WERI-Rb-1 (cell line): ENCODE data around the gene KCNF1.
"Not testable (repeated sequence)": the region's sequence is repeated elsewhere in the genome, so short reads cannot be mapped to it uniquely, and the experiment has no call there.

ENCODE experiments used
- DNase-seq: peaks from one replicate; pipeline ENCODE4 v3.0.0-alpha.2; 2020
- H3K27ac ChIP-seq: fragments of 250-450 bp; sonication (Bioruptor Pico); 2 replicates; pipeline ENCODE4 v1.5.1; 2020; ENCODE audit warnings: mild to moderate bottlenecking, moderate library complexity
- H3K27me3 ChIP-seq: fragments of 250-450 bp; sonication (Bioruptor Pico); 2 replicates; pipeline ENCODE4 v1.5.1; 2021; ENCODE audit warnings: mild to moderate bottlenecking, low read depth, moderate library complexity; ENCODE audit not compliant: insufficient read depth, severe bottlenecking
- H3K36me3 ChIP-seq: fragments of 250-450 bp; sonication (Bioruptor Pico); 2 replicates; pipeline ENCODE4 v1.5.1; 2020; ENCODE audit warnings: mild to moderate bottlenecking, moderate library complexity
- H3K4me3 ChIP-seq: 2 replicates; pipeline ENCODE4 v1.5.1; 2011; ENCODE audit warnings: low read depth, mild to moderate bottlenecking, control low read depth, low read length
- H3K9me3 ChIP-seq: fragments of 250-450 bp; sonication (Bioruptor Pico); 2 replicates; pipeline ENCODE4 v1.5.1; 2021; ENCODE audit warnings: mild to moderate bottlenecking, moderate library complexity; ENCODE audit not compliant: severe bottlenecking
- TF ChIP-seq, protein P1 (sequence below): IDR thresholded peaks from 2 replicates; pipeline ENCODE4 v1.5.1; 2011; ENCODE audit warnings: low read depth, mild to moderate bottlenecking, control low read depth, inconsistent platforms, low read length

KCNF1 gene

DNA sequence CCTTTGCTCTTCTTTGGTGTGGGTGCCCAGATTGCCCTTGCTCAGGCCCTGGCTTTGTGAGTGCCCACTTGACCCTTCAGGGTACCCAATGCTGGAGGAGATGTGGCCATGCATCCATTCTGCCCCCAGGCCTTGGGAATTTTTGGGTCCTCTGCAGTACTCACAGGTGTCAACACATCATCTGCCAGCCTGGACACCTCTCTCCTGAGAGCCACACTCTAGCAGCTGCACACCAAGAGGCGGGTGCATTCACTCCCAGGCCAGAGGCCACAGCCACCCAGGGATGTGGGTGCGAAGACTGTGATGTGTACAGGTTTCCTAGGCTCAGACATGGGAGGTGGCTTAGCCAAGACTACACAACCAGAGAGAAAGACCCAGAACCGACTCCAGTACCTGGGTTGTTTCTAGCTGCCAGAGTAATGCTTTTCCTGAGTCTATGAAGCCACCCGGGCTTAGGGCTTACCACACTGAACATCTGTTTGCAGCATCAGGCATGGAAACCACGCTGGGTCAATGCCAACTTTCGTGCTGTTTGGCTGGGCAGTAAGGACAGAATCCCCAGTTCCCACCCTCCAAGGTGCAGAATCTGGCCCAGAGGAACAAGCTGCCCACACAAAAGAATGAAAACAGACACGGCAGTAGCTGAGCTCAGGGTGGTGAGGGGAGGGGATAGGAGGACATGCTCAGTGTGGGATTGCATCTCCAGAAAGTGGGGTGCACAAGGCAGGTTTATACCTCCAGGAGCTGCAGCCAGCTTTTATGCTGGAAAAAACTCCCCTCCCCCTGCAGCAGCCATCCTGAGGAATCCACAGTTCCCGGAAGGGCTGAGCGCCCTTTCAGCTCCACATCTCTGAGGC, 40.1 kb downstream of the KCNF1 start:
- DNase-seq, result no peak
- TF ChIP-seq, protein P1, sequence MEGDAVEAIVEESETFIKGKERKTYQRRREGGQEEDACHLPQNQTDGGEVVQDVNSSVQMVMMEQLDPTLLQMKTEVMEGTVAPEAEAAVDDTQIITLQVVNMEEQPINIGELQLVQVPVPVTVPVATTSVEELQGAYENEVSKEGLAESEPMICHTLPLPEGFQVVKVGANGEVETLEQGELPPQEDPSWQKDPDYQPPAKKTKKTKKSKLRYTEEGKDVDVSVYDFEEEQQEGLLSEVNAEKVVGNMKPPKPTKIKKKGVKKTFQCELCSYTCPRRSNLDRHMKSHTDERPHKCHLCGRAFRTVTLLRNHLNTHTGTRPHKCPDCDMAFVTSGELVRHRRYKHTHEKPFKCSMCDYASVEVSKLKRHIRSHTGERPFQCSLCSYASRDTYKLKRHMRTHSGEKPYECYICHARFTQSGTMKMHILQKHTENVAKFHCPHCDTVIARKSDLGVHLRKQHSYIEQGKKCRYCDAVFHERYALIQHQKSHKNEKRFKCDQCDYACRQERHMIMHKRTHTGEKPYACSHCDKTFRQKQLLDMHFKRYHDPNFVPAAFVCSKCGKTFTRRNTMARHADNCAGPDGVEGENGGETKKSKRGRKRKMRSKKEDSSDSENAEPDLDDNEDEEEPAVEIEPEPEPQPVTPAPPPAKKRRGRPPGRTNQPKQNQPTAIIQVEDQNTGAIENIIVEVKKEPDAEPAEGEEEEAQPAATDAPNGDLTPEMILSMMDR, result no peak
- Histone ChIP-seq H3K9me3 (no peaks in the 10 kb centered on the region), H3K4me3 (no peak overlapping the region), H3K27ac (no peak overlapping the region), H3K27me3 (no peaks in the 10 kb centered on the region), H3K36me3 (no peaks in the 10 kb centered on the region)

DNA sequence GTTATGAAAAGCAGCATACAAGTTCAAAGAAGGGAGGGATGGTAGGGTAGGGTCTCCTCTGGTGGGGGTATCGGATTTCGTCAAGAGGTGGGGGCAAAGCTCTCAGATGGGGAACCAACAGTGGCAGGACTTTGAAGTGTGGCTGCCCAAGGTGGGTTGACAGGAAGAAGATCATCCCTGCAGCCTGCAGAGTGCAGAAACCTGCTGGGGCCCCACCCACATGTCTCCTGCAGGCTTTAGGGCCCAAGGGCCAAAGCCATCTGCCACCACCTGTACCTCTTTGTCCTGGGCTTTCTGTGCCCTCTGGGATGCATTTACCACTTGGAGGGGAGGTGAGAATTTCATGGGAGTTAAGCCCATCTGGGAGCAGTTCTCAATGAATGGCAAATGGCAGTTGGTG, 42.7 kb downstream of the KCNF1 start:
- no peaks in the 10 kb centered on the region for H3K27me3 ChIP-seq
- H3K27ac ChIP-seq, result no peak overlapping the region
- DNase-seq, result no peak
- TF ChIP-seq, protein P1, result no peak
- H3K9me3 ChIP-seq, result no peaks in the 10 kb centered on the region
- no peaks in the 10 kb centered on the region for H3K36me3 ChIP-seq
- no peak overlapping the region for H3K4me3 ChIP-seq

GRCh38 chr2:10954856-10955818, 43.4 kb downstream of the KCNF1 start:
- H3K4me3 ChIP-seq, result no peak overlapping the region
- DNase-seq, result no peak
- H3K27me3 ChIP-seq, result no peaks in the 10 kb centered on the region
- H3K27ac ChIP-seq, result no peak overlapping the region
- no peaks in the 10 kb centered on the region for H3K9me3 ChIP-seq
- H3K36me3 ChIP-seq, result no peaks in the 10 kb centered on the region
- TF ChIP-seq, protein P1, result no peak

DNA sequence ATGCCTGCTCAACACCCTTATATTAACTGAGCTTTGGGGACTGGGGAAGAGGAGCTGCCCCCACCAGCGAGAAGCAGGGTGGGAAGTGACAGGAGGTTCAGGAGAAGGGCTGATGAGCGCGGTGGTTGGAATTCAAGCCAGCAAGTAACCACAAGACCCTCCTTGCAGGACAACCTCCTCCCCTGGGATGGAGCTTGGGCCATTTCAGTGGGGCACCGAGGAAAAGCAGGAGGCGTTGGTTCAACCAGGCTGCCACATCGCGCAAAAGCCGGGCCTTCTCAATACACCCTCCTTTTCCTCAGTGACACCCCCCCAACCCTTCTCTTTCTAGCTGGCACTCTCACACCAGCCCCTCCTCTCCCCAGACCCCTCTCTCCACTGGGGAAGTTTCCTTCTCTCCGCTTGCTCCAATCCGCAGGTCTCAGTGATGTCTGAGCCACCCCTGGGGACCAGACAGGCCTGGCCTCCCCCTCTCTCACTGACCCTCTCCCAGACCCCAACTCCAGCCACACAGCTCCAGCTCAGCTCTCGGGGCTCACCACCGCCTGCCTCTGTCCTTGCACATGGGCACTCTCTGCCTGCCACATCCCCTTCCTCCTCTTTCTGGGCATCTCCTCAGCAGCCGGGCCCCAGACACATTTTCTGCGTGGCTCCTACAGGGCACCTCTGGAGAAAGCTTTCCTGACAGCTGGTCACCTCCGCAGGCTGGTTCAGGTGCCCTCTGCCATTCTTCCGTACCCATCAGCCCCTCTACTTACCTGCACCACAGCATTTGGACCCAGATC, 44.5 kb downstream of the KCNF1 start:
- TF ChIP-seq, protein P1, result no peak
- Histone ChIP-seq H3K27me3 (no peaks in the 10 kb centered on the region), H3K9me3 (no peaks in the 10 kb centered on the region), H3K27ac (no peak overlapping the region), H3K36me3 (no peaks in the 10 kb centered on the region), H3K4me3 (no peak overlapping the region)
- no peak for DNase-seq

DNA sequence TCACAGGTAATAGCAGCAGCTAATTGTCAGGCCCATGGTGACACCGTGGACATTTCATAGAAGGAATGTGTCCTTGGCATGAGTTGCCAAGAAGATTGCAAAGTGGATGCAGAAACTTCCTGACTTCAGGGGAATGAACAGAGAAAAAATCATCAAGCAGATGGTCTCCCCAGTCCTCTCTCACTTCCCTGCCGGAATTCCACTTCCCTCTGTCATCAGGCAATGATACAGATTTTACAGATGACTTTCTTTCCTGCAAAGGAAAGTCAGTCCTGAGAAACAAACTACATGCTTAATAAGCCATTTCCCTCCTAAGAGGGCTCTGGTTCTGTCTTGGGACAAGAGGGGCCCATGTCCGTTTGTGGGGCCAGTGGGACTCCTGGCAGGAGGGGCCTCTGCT, 45.7 kb downstream of the KCNF1 start:
- DNase-seq, result no peak
- no peaks in the 10 kb centered on the region for H3K36me3 ChIP-seq
- no peak overlapping the region for H3K4me3 ChIP-seq
- H3K9me3 ChIP-seq, result no peaks in the 10 kb centered on the region
- H3K27ac ChIP-seq, result no peak overlapping the region
- H3K27me3 ChIP-seq, result no peaks in the 10 kb centered on the region
- TF ChIP-seq, protein P1, result no peak

GRCh38 chr2:10958452-10958851, 46.7 kb downstream of the KCNF1 start:
- not testable (repeated sequence) for H3K9me3 ChIP-seq, H3K4me3 ChIP-seq, DNase-seq, H3K36me3 ChIP-seq, H3K27me3 ChIP-seq, H3K27ac ChIP-seq
